ENCODE results near the gene FAM107B. TPM values are rescaled to one million over a fixed set of nuclear protein-coding genes. Genes with fewer than 3 reads are reported as not detected.
A peak's percentile ranks its signal among the peaks of the same experiment; 100 is the strongest.

Gene FAM107B
- total and polyA plus RNA-seq, 4 donors, result 24.9 to 58.1 (median 30.9) TPM

DNA sequence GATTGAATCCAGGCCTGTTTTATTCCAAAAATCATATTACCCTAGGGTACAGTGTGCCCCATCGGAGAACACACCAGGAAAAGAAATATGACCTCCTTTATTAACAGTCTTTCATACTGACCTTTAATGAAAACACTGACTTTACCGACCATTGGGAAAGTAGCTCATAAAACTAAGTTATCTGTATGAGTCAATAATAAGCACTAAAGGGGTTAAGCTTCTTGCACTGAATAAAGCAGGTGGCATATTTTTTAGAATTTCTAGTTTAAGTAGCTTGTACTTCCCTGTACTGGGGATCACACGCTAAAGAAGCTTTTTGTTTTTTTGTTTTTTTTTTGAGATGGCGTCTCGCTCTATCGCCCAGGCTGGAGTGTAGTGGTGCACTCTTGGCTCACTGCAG, 199.8 kb downstream of the FAM107B start:
- no peak for DNase-seq (ENCODE audit: low spot score)
- no peaks in the 10 kb centered on the region for H3K36me3 ChIP-seq (ENCODE audit: control insufficient read depth in 4 of 4, insufficient read depth in 3 of 4, low read depth in 1 of 4, low read length in 3 of 4)
- no peak overlapping the region for H3K4me3 ChIP-seq (ENCODE audit: low read depth in 1 of 3, low read length in 3 of 3)
- H3K9ac ChIP-seq (ENCODE audit: low read depth in 1 of 2, low read length in 2 of 2), result no peak overlapping the region
- 92% methylated on average over 6 of the region's 6 CpGs for WGBS
- H3K27ac ChIP-seq (ENCODE audit: low read depth in 1 of 2, low read length in 2 of 2), result peak overlapping the region; percentile 6 to 21
- no peaks in the 10 kb centered on the region for H3K9me3 ChIP-seq (ENCODE audit: control insufficient read depth in 4 of 4, low read length in 3 of 4)
- no peaks in the 10 kb centered on the region for H3K27me3 ChIP-seq (ENCODE audit: control insufficient read depth in 4 of 4, insufficient read depth in 4 of 4, low read length in 3 of 4)
- no peak for TF ChIP-seq EGR1 (IDR thresholded peaks at IDR 0.05; ENCODE audit: low read depth in 2 of 2)
- no peak for TF ChIP-seq JUND (IDR thresholded peaks at IDR 0.05)
- TF ChIP-seq TAF1 (conservative IDR thresholded peaks at IDR 0.05), result no peak
- TF ChIP-seq, protein P1, sequence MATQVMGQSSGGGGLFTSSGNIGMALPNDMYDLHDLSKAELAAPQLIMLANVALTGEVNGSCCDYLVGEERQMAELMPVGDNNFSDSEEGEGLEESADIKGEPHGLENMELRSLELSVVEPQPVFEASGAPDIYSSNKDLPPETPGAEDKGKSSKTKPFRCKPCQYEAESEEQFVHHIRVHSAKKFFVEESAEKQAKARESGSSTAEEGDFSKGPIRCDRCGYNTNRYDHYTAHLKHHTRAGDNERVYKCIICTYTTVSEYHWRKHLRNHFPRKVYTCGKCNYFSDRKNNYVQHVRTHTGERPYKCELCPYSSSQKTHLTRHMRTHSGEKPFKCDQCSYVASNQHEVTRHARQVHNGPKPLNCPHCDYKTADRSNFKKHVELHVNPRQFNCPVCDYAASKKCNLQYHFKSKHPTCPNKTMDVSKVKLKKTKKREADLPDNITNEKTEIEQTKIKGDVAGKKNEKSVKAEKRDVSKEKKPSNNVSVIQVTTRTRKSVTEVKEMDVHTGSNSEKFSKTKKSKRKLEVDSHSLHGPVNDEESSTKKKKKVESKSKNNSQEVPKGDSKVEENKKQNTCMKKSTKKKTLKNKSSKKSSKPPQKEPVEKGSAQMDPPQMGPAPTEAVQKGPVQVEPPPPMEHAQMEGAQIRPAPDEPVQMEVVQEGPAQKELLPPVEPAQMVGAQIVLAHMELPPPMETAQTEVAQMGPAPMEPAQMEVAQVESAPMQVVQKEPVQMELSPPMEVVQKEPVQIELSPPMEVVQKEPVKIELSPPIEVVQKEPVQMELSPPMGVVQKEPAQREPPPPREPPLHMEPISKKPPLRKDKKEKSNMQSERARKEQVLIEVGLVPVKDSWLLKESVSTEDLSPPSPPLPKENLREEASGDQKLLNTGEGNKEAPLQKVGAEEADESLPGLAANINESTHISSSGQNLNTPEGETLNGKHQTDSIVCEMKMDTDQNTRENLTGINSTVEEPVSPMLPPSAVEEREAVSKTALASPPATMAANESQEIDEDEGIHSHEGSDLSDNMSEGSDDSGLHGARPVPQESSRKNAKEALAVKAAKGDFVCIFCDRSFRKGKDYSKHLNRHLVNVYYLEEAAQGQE (IDR thresholded peaks at IDR 0.05), result no peak
- TF ChIP-seq FOXA2 (IDR thresholded peaks at IDR 0.05), result no peak
- TF ChIP-seq, protein P2, sequence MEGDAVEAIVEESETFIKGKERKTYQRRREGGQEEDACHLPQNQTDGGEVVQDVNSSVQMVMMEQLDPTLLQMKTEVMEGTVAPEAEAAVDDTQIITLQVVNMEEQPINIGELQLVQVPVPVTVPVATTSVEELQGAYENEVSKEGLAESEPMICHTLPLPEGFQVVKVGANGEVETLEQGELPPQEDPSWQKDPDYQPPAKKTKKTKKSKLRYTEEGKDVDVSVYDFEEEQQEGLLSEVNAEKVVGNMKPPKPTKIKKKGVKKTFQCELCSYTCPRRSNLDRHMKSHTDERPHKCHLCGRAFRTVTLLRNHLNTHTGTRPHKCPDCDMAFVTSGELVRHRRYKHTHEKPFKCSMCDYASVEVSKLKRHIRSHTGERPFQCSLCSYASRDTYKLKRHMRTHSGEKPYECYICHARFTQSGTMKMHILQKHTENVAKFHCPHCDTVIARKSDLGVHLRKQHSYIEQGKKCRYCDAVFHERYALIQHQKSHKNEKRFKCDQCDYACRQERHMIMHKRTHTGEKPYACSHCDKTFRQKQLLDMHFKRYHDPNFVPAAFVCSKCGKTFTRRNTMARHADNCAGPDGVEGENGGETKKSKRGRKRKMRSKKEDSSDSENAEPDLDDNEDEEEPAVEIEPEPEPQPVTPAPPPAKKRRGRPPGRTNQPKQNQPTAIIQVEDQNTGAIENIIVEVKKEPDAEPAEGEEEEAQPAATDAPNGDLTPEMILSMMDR (IDR thresholded peaks at IDR 0.05; ENCODE audit: low read depth, low read length, missing input control), result no peak
- no peak for TF ChIP-seq RXRA (IDR thresholded peaks at IDR 0.05)
- TF ChIP-seq, protein P3, sequence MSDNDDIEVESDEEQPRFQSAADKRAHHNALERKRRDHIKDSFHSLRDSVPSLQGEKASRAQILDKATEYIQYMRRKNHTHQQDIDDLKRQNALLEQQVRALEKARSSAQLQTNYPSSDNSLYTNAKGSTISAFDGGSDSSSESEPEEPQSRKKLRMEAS (IDR thresholded peaks at IDR 0.05), result no peak
- no peak for TF ChIP-seq RAD21 (IDR thresholded peaks at IDR 0.05)
- no peak for TF ChIP-seq NR2F2 (IDR thresholded peaks at IDR 0.05)
- TF ChIP-seq FOXA1 (IDR thresholded peaks at IDR 0.05), result no peak
- TF ChIP-seq HNF4A (conservative IDR thresholded peaks at IDR 0.05), result no peak
- TF ChIP-seq SP1 (IDR thresholded peaks at IDR 0.05), result no peak
- TF ChIP-seq HNF4G (IDR thresholded peaks at IDR 0.05), result no peak
- H3K4me1 ChIP-seq (ENCODE audit: control insufficient read depth in 4 of 4, insufficient read depth in 4 of 4, low read length in 3 of 4), result peaks cover 9 to 66% (median 21%) of the 10 kb centered on the region in 4 donors

DNA sequence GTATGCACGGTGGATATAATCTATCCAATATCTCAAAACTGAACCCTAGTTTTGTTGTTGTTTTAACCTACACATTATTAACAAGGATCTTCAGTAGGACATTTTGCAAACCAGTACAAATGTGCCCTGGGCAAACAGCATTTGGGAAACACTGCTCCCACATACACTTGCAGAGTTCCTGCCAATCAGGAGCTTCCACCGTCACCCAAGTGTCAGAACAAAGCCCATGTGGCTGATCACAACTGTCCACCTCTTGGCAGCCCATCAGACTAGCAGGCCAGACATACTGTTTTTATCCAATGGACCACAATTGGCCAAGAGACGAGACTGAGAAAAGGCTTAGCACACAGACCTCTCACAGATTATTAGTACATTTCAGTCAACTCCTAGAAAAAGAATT, 200.4 kb downstream of the FAM107B start:
- TF ChIP-seq, protein P1 (IDR thresholded peaks at IDR 0.05), result no peak
- TF ChIP-seq YY1 (IDR thresholded peaks at IDR 0.05) (peak; percentile 36), HNF4A (conservative IDR thresholded peaks at IDR 0.05) (peak in 1 of 2 donors; percentile 17)
- Histone ChIP-seq H3K9ac (ENCODE audit: low read depth in 1 of 2, low read length in 2 of 2) (no peak overlapping the region), H3K9me3 (ENCODE audit: control insufficient read depth in 4 of 4, low read length in 3 of 4) (no peaks in the 10 kb centered on the region), H3K4me3 (ENCODE audit: low read depth in 1 of 3, low read length in 3 of 3) (no peak overlapping the region), H3K27ac (ENCODE audit: low read depth in 1 of 2, low read length in 2 of 2) (peak overlapping the region; percentile 6 to 66), H3K27me3 (ENCODE audit: control insufficient read depth in 4 of 4, insufficient read depth in 4 of 4, low read length in 3 of 4) (no peaks in the 10 kb centered on the region), H3K4me1 (ENCODE audit: control insufficient read depth in 4 of 4, insufficient read depth in 4 of 4, low read length in 3 of 4) (peaks cover 9 to 67% (median 23%) of the 10 kb centered on the region in 4 donors), H3K36me3 (ENCODE audit: control insufficient read depth in 4 of 4, insufficient read depth in 3 of 4, low read depth in 1 of 4, low read length in 3 of 4) (no peaks in the 10 kb centered on the region)
- DNase-seq (ENCODE audit: low spot score), result no peak
- WGBS, result 53% methylated on average over 3 of the region's 3 CpGs
